Ovary (tissue), 9 donors: ENCODE results near the gene WDR73. TPM values are rescaled to one million over a fixed set of nuclear protein-coding genes. Genes with fewer than 3 reads are reported as not detected.

ENCODE experiments used
- DNase-seq, 5 donors: peaks; one replicate each; pipeline ENCODE4 v3.0.0-alpha.2; 2019 to 2020
- H3K27ac ChIP-seq, 2 donors: fragments of 200-600 bp; one replicate each; pipeline versions ENCODE4 v1.5.1 to v1.8.0; 2019 to 2022
- H3K27me3 ChIP-seq: fragments of 200-600 bp; one replicate; pipeline ENCODE4 v1.8.0; 2022
- H3K36me3 ChIP-seq: fragments of 200-600 bp; sonication (generic); one replicate; pipeline ENCODE4 v1.5.1; 2019
- H3K4me1 ChIP-seq: one replicate; pipeline ENCODE4 v1.8.1; 2013; ENCODE audit warnings: mild to moderate bottlenecking, moderate library complexity; ENCODE audit not compliant: insufficient read depth
- H3K4me3 ChIP-seq: fragments of 200-600 bp; sonication (generic); one replicate; pipeline ENCODE4 v1.5.1; 2017
- H3K9me3 ChIP-seq, 2 donors: fragments of 200-600 bp in 1 of 2; sonication (generic) in 1 of 2; one replicate each; pipeline versions ENCODE4 v1.5.1 to v1.8.1; 2013 to 2019; ENCODE audit warnings: mild to moderate bottlenecking in 1 of 2, moderate library complexity in 1 of 2
- CTCF ChIP-seq, 3 donors: fragments of 450-650 bp in 2 of 3; fragments of 200-600 bp in 1 of 3; IDR thresholded peaks; one replicate each; pipeline versions ENCODE4 v1.5.1 to v1.8.0; 2016 to 2022; ENCODE audit warnings: antibody characterized with exemption in 3 of 3, mild to moderate bottlenecking in 1 of 3
- EP300 ChIP-seq: sonication (generic); formaldehyde crosslinking; IDR thresholded peaks from one replicate; pipeline ENCODE4 v1.6.1; 2017; ENCODE audit warnings: antibody characterized with exemption
- POLR2A ChIP-seq: fragments of 450-650 bp; IDR thresholded peaks from one replicate; pipeline ENCODE4 v1.6.1; 2017; ENCODE audit warnings: antibody characterized with exemption, mild to moderate bottlenecking, moderate library complexity
- WGBS, 3 donors: extraction: QIAGEN DNeasy Blood & Tissue Kit in 1 of 3; methylation state at CpG; one replicate each; pipeline versions ENCODE4 v1.1.5 to v1.1.7; 2013 to 2017; 5-methylcytosine and 5-hydroxymethylcytosine counted together
- intact Hi-C, 4 donors: fragments of 100-400 bp; cut with DNase I; formaldehyde crosslinking; loops; one replicate each; pipeline versions ENCODE4 v1.11.0 to v1.15.1; 2022 to 2023
- polyA plus RNA-seq, 2 donors: library from polyadenylated mRNA; stranded (reverse); fragments of 200-250 nt in 1 of 2; fragments of 350-450 nt in 1 of 2; fragmentation: Illumina TruSeq in 1 of 2; extraction: RNeasy Lipid Tissue Mini Kit (QIAGEN cat#74804) in 1 of 2; gene quantifications; one replicate each; pipeline ENCODE4 v1.2.3, GENCODE V29; 2013 to 2014
- total RNA-seq, 7 donors: library from RNA; depleted of rRNA in 2 of 7; stranded (reverse); fragments of >200 nt in 2 of 7; fragmentation: NEBNext Ultra II Directional in 3 of 7; extraction: Animal tissue kit (Norgen Biotek cat#: 25700) in 3 of 7; gene quantifications; one replicate each; pipeline versions ENCODE4 v1.1.0 to v1.2.4, GENCODE V29; 2016 to 2023
- donor health status: DM: no; HTN: no; CAD: no; lungs with moderate emphysema.
- donor health status: DM: no; HTN: no; CAD: no.
- donor health status: Bipolar disorder and iron deficiency.
- donor health status: DM: yes; HTN: yes; CAD: no.
- donor health status: DM: no; HTN: no; CAD: no.
- donor health status: DM: yes; HTN: yes; CAD: no.

Gene WDR73
- total and polyA plus RNA-seq, 9 donors, result 18.8 to 36.1 (median 22.4) TPM

- Histone ChIP-seq H3K27me3 (no peaks in the 10 kb centered on the region), H3K36me3 (no peaks in the 10 kb centered on the region), H3K4me1 (no peaks in the 10 kb centered on the region), H3K27ac (no peak overlapping the region), H3K4me3 (no peak overlapping the region), H3K9me3 (no peaks in the 10 kb centered on the region)
- WGBS, 3 donors, result 77 to 85% (median 82%) methylated on average over 5 of the region's 5 CpGs
- intact Hi-C loops, result loop anchor here in 1 of 4 donors (10.0 kb wide), 1 partner anchor 59 kb away; the partner anchor contains the start of gene ZNF592
- no peak for DNase-seq
- no peak for TF ChIP-seq POLR2A
Measured at GRCh38 chr15:84685304-84685703, 31.2 kb upstream of the WDR73 start.

GRCh38 chr15:84684092-84684491, 30.0 kb upstream of the WDR73 start:
- TF ChIP-seq CTCF (IDR thresholded peaks at IDR 0.05) (no peak), EP300 (no peak), POLR2A (no peak)
- Histone ChIP-seq H3K27ac (no peak overlapping the region), H3K27me3 (no peaks in the 10 kb centered on the region), H3K4me1 (no peaks in the 10 kb centered on the region), H3K9me3 (no peaks in the 10 kb centered on the region), H3K4me3 (no peak overlapping the region), H3K36me3 (no peaks in the 10 kb centered on the region)
- intact Hi-C loops, result loop anchor here in 1 of 4 donors (10.0 kb wide), 1 partner anchor 61 kb away; the partner anchor contains the start of gene ZNF592
- no peak for DNase-seq
- WGBS, 3 donors, result 59 to 94% (median 85%) methylated on average over 1 of the region's 1 CpG

GRCh38 chr15:84681831-84682230, 27.7 kb upstream of the WDR73 start:
- Histone ChIP-seq H3K27me3 (no peaks in the 10 kb centered on the region), H3K9me3 (no peaks in the 10 kb centered on the region), H3K36me3 (no peaks in the 10 kb centered on the region), H3K27ac (no peak overlapping the region), H3K4me3 (no peak overlapping the region), H3K4me1 (no peaks in the 10 kb centered on the region)
- TF ChIP-seq CTCF (IDR thresholded peaks at IDR 0.05) (no peak), POLR2A (no peak), EP300 (no peak)
- no peak for DNase-seq
- WGBS, 3 donors, result 92 to 96% (median 93%) methylated on average over 3 of the region's 3 CpGs
- intact Hi-C loops, result loop anchor here in 1 of 4 donors (10.0 kb wide), 1 partner anchor 63 kb away; the partner anchor contains the start of gene ZNF592

GRCh38 chr15:84671211-84671610, 17.1 kb upstream of the WDR73 start:
- intact Hi-C loops, result no loop called here
- Histone ChIP-seq H3K27ac (no peak overlapping the region), H3K36me3 (no peaks in the 10 kb centered on the region), H3K27me3 (no peaks in the 10 kb centered on the region), H3K4me3 (no peak overlapping the region), H3K4me1 (no peaks in the 10 kb centered on the region), H3K9me3 (no peaks in the 10 kb centered on the region)
- no peak for DNase-seq
- TF ChIP-seq POLR2A, result no peak
- no peak for TF ChIP-seq CTCF (IDR thresholded peaks at IDR 0.05)
- TF ChIP-seq EP300, result no peak

GRCh38 chr15:84669726-84670125, 15.6 kb upstream of the WDR73 start:
- TF ChIP-seq EP300 (no peak), POLR2A (no peak), CTCF (IDR thresholded peaks at IDR 0.05) (no peak)
- no peaks in the 10 kb centered on the region for H3K9me3 ChIP-seq
- no peak for DNase-seq
- no peaks in the 10 kb centered on the region for H3K36me3 ChIP-seq
- intact Hi-C loops, result no loop called here
- 71 to 81% (median 79%) methylated on average over 8 of the region's 8 CpGs for WGBS, 3 donors
- no peak overlapping the region for H3K27ac ChIP-seq
- H3K4me3 ChIP-seq, result no peak overlapping the region
- H3K27me3 ChIP-seq, result no peaks in the 10 kb centered on the region
- H3K4me1 ChIP-seq, result no peaks in the 10 kb centered on the region
